ENCODE measurements around the gene MCHR1.
"Not testable (repeated sequence)": the region's sequence is repeated elsewhere in the genome, so short reads cannot be mapped to it uniquely, and the experiment has no call there.

Gene MCHR1

GRCh38 chr22:40694411-40694810 lies 15.1 kb downstream of the MCHR1 start:
- no peak for DNase-seq

DNA sequence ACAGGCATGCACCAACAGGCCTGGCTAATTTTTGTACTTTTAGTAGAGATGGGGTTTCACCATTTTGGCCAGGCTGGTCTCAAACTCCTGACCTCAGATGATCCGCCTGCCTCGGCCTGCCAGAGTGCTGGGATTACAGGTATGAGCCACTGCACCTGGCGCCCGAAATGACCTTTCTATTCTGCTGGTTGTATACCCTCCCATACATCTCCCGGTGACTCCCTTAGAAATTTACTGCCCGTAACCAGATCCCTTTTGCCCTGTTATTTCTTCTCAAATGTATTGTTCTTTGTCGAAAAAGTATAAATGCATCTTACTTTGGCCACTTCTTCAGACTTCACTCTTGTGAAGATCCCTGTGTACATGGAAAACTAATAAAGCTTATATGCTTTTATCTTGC lies 22.0 kb downstream of the MCHR1 start:
- DNase-seq = no peak

GRCh38 chr22:40703174-40703573 lies 23.9 kb downstream of the MCHR1 start:
- no peak for DNase-seq

- peak; percentile 54 for DNase-seq
Observed at GRCh38 chr22:40703736-40704135, 24.5 kb downstream of the MCHR1 start.

DNA sequence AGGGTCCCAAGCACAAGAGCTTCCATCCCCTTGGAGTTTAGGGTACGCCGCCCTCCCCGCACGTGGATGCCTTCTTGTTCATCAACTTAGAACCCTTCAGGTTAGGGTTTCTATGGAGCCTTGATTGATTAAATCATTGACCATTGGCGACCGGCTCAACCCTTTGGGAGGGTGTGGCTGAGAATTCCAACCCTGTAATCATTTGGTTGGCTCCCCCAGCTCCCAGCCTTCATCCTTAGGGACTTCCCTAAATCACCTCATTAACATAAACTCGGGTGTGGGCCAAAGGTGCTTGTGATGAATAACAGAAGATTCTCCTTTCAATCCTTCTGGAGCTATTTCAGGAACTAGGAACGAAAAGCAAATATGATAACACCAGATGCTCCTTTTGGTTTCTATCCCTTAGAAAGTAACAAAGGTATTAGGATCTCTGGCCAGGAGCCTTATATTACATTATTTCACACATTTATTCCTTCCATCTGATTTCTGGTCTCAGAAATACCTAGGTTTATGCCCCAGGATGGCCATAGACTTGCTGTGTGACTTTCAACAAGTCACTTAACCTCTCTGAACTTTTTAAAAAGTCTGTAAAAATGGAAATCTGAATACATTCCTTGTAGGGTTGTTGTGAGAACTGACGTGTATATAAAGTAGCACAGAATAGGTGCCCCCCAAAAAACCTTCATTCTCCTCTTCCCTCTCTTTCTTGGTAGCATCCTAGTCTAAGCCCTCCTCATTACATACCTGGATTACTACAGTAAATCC lies 26.8 kb downstream of the MCHR1 start:
- no peak for DNase-seq

DNA sequence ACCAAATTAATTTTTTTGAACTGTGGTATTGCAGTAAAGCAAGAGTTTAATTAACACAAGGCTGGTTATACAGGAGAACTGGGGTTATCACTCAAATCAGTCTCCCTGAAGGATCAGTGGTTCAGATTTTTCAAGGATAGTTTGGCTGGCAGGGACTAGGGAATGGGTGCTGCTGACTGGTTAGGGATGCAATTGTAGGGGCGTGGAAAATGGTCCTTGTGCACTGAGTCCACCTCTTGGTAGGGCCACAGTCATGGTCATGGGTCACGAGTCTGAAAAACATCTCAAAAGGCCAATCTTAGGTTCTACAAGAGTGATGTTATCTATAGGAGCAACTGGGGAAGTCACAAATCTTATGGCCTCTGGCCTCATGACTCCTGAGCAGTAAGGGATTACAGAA lies 27.9 kb downstream of the MCHR1 start:
- no peak for DNase-seq

DNA sequence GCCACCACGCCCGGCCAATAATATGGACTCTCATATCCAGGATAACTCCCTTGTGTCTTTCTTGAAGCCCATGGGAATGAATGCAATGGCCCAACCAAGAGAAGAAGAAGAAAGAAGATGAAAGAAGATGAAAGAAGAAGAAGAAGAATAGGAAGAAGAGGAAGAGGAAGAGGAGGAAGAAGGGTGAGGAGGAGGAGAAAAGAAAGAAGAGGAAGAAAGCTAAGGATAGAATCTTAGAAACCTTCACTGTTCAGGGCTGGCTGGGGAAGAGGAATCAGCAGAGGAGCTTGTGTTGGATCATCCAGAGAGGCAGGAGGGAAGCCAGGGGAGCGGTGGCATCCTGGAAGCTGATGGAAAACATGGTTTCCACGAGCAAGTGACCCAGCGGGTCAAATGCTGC lies 28.9 kb downstream of the MCHR1 start:
- no peak for DNase-seq

DNA sequence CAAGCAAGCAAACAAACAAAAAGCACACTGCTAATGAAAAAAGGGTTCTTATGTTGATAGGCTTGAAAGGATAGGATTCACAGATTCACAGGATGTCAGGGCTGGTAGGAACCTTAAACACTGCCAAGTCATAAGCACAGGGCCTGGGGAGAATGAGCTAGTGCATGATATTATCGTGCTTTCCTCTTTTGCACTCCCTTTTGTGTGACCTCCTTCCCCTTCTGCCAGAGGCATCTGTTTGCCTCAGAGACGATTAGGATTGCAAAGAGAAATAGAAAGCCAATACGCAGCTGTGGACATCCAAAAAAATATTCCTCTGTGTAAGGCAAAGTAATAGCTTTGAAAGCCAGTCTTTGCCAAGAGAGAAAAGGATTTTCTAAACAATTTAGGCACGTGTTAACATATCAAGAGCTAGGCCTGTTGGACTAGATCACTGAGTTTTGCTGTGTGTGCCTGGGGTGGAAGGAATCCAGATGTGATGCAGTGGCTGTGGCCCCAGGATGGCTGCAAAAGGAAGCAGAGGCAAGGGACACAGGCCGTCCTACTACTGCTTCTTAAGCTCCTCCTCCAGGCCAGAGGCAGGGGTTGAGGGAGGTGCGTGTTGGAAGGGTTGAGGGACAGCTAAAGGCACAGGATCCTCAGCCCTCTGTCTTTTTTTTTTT lies 30.6 kb downstream of the MCHR1 start:
- DNase-seq = peak; percentile 48

DNA sequence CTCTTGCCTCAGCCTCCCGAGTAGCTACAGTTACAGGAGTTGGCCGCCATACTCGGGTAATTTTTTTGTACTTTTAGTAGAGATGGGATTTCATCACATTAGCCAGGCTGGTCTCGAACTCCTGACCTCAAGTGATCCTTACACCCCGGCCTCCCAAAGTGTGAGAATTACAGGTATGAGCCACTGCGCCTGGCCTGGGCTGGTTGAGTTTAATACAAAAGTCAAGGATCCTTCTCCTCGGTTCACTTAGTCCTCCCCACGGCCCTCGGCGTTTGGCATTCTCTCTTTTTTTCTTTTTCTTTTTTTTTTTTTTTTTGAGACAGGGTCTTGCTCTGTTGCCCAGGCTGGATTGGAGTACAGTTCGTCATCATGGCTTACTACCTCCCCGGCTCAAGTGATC lies 33.0 kb downstream of the MCHR1 start:
- DNase-seq = no peak

- DNase-seq = peak; percentile 69
Observed at GRCh38 chr22:40714499-40715337, 35.4 kb downstream of the MCHR1 start.

- DNase-seq = no peak
Observed at GRCh38 chr22:40716116-40716515, 36.8 kb downstream of the MCHR1 start.

DNA sequence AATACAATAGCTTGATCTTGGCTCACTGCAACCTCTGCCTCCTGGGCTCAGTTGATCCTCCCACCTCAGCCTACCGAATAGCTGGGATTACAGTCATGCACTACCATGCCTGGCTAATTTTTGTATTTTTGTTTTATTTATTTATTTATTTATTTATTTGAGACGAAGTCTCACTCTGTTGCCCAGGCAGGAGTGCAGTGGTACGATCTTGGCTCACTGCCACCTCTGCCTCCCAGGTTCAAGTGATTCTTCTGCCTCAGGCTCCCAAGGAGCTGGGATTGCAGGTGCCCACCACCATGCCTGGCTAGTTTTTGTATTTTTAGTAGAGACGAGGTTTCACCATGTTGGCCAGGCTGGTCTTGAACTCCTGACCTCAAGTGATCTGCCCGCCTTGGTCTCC lies 38.4 kb downstream of the MCHR1 start:
- DNase-seq = not testable (repeated sequence)

- no peak for DNase-seq
Observed at GRCh38 chr22:40718250-40719204, 39.2 kb downstream of the MCHR1 start.

DNA sequence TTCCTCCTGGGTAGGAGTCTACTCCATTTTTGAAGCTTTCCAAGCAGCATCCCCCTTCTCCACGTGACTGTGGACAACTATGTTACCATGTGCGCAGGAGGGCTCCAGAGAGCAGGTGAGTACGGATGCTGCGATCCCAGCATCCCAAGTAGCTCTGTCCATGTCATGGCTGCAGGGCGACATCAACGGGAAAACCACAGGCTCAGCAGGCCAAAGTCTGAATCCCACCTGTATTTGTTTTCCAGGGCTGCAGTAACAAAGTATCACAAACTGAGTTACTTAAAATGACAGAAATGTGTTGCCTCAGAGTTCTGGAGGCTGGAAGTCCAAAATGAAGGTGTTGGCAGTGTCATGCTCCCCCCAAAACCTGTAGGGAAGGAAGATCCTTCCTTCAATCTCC lies 40.3 kb downstream of the MCHR1 start:
- DNase-seq = no peak

DNA sequence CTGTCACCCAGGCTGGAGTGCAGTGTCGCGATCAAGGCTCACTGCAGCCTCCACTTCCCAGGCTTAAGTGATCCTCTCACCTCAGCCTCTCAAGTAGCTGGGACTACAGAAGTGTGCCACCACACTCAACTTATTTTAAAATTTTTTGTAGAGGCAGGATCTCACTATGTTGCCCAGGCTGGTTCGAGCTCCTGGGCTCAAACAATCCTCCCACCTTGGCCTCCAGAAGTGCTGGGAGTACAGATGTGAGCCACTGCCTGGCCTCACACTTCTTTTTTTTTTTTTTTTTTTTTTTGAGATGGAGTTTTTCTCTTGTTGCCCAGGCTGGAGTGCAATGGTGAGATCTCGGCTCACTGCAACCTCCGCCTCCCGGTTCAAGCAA lies 40.9 kb downstream of the MCHR1 start:
- DNase-seq = not testable (repeated sequence)

DNA sequence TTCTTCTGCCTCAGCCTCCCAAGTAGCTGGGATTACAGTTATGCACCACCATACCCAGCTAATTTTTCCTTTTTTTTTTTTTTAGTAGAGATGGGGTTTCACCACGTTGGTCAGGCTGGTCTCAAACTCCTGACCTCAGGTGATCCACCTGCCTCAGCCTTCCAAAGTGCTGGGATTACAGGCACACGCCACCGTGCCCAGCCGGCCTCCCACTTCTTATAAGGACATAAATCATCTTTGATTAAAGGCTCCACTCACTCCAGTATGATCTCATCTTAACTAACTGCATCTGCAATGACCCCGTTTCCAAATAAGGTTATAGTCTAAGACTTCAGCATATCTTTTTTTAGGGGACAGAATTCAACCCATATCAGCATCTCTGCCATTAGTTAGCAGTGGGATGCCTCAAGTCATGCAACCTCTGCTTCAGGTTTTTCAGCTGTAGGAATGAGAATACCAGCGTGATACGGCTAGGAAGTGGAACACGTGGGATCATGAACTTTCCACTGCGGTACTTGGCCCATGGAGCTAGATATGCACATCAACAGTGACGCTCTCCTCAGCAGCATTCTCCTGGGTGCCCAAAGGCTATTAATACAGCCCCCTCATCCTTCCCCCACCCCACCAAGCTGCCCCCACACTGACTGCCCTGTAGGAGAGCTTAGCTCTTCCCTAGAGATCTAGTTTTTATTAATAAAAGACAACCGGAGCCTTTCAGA lies 41.4 kb downstream of the MCHR1 start:
- no peak for DNase-seq

GRCh38 chr22:40721266-40721665 lies 42.0 kb downstream of the MCHR1 start:
- DNase-seq = no peak

GRCh38 chr22:40723396-40723933 lies 44.2 kb downstream of the MCHR1 start:
- no peak for DNase-seq

DNA sequence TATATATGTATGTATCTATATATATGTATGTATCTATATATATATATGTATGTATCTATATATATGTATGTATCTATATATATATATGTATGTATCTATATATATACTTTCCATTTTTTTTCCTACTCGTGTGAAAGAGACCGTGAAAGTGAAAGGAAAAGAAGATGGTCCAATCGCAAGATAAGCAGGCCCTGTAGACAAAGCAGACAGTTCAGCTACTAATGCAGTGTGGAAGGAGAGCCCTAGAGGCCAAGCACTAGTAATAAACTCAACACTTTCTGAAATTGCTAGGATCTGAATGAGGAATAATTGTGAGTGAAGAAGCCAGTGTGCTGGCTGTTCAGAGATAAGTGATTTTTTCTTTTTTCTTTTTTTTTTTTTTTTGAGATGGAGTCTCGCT lies 47.2 kb downstream of the MCHR1 start:
- DNase-seq = no peak

- no peak for DNase-seq
Observed at GRCh38 chr22:40727070-40727963, 48.0 kb downstream of the MCHR1 start.

Measured in left hindlimb (tissue), 1 donor.